GM21390 (cell line): ENCODE data around the gene IRF4.
A peak's percentile ranks its signal among the peaks of the same experiment; 100 is the strongest.

Source experiments
- ATAC-seq: cut with Tn5 transposase; IDR thresholded peaks from one replicate; pipeline ENCODE4 v1.9.1; 2021; ENCODE audit not compliant: unreplicated experiment

The IRF4 gene

DNA sequence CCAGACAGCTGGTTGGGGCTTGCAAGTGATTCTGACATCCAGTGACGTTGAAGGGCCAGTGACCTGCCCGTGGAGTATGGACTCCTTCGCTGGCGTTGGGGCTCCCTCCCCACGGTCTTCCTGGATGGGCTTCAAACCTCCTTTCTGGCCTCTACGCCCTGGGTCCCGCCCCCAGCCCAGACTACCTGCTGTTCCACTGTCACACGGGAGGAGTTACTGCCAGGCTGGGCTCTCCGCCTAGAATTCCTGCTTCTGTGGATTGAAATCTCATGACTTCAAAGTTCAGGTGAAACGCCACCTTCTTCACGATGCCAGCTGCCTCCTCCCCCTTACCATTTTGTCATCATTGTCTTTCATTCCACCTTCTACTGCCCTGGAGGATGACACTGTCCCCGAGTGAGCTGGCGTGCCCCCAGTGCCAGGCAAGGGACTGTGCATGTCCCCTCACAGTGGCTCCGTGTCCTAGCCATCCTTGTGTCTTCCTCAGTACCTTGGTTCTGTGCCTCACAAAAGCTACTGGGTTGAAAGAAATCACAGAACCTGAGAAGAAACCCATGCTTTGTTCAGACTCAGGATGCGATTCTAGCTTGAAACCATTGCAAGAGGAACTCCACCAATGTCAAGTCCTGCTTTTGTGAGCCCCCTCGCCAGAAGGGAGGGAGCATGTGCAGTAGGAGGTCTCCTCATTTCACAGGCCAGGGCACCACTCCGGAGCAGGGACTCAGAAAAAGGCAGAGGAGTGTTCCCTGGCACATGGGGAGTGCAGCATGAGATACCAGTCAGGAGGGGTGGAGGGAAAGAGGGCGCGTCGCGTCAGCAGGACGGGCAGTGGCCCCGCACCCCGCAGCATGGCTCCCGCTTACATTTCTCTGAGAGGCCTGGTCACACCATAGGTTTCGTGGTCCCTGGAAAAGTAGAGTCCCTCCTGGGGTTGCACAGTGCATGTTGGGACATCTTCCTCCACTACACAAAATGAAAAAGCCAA is 11.0 kb upstream of the IRF4 start:
- no peak for ATAC-seq

DNA sequence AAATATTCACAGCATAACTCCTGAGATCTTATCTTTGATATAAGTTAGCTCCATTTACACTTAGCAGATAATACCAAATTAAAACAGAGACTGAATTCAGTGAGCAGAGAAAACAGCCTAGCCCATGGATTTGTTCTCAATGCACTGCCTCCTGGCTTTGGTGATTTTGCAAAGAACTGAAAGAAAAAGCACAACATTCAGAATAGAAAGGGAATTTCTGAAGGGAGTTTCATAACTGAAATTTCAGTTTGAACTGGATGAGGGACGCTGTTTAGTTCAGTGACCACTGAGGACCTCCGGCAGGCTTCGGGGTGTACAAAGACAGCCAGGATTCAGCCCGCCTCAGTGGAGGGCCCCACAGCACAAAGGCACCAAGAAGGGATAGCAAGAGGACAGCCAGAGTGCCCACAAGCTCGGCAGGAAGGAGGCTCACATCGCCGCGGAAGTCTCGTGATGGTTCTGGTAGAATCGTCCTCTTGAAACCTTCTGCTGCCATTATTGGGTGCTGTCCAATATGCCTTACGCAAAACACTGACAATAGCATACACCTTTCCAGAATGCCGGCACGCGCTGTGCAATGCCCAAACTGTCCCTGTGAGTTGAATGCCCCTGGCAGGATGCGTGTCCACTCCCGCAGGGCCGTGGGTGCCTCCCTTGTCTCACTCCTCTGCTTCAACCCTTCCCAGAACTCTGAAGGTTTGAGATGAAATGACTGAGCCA is 9.7 kb upstream of the IRF4 start:
- ATAC-seq = no peak

DNA sequence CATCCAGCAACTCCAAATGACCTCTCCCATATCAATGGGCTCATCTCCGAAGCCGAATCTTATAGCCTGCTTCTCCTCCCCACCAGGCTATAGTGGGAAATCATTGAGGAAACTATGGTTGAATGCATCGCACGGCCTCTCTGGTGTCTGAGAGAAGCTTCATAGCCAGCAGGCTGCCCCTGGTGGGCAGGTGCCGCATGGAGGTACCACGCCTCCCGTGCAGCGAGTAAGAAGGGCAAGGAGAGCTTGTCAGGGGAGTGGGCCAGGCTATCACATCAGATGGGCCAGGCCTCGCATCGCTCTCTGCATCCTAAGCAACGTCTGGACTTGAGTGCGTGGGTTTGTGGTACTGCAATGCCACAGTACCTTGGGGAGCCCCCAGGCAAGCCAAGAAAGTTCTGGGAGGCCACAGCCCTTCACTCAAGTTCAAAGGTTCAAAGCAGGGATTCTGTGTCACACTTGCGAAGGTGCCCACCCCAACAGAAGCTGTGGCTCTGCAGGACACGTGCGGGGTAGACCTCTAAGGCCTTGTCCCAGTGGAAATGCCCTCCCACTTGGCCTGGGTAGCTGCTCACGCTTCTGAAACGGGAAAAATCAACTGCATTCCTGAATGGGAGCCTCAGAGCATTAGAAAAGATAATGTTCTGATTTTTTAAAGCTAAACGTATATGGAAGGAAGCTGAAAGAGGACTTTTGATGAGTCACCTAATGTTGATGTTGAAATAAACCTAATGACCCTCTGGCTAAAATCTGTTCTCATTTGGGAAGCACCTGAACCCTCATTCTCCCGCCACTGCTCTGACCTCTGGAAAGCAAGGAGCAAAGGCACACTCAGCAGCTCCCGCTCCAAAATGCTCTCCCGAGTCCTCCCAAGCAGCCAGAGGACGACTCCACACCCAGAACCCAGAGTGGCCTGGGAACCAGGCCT is 8.4 kb upstream of the IRF4 start:
- no peak for ATAC-seq

DNA sequence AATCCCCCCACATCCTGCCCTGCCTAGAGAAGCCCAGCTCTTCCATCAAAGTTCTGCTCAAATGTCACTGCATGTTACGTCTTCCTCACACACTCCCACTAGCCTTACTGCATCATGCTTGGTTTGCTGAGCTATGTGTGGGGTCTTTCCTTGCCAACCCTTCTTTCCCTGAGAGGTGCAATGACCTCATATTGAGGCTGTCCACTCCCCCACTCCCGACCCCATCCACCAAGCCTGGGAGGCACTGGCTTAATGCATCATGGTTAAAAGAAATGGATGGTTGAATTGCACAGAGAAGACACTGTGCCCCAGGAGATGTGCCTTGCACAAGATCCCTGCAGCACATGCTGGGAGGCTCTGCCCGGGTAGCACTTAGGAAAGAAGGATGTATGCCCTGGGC is 7.7 kb upstream of the IRF4 start:
- ATAC-seq = no peak

DNA sequence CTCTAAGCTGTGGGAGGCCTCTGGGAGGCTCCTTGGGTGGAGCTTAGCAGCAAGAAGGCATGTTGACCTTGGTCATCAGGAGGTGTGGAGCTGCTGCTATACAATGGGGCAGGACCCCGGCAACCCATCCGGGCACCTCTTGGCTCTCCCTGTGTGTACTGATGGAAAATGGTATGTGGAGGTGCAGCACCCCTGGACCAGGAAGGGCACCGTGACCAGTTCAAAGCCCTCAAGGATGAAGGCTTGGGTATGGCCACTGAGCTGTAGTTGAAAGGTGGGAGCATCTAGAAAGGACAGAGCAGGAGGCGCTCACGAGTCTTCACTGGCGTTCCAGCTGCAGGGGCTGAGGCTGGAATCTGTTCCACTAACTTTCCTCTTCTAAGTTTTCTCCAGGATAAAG is 6.7 kb upstream of the IRF4 start:
- ATAC-seq = no peak

DNA sequence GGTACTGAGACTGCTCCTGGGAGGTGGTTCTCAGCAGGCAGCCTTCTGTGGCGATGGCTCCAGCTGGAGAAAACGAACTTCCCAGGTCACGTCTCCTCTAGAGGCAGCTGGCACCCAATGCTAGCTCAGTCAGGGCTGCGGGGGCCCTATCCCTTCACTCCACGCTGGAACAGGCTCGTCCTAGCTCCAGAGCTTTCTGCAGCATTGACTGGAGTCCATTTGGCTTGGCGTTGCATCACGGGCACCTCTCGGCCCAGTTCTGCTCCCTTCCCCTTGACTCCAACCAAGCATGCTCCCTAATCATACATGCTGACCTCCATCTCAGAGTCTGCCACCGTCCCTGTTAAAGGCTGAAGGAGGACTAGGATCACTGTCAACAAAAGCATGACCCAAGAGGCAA is 5.9 kb upstream of the IRF4 start:
- no peak for ATAC-seq

DNA sequence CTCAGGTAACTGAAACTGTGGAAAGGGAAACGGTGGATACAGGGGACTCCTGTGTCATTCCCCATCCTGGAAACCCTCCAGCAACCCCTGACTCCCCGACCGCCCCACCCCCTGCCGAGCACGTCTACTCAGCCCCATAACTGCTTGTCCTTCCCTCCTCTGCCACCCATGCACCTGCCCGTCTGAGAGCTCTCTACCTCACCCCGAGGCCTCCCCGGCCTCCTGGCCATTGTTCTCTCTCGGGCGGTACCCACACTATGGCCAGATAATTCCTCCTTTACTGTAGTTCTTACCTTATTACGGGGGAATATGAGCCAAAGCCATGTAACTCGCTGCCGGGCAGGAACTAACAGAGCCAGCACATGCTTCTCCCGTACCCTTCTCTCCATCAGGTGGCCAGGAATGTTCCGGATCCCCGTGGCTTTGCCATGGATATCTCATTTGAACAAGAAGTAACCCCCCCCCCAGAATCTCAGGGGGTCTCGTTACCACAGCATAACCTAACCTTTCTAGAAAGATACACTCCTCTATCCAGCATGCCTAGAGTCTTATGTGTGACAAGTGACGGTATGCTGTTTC is 4.8 kb upstream of the IRF4 start:
- no peak for ATAC-seq

DNA sequence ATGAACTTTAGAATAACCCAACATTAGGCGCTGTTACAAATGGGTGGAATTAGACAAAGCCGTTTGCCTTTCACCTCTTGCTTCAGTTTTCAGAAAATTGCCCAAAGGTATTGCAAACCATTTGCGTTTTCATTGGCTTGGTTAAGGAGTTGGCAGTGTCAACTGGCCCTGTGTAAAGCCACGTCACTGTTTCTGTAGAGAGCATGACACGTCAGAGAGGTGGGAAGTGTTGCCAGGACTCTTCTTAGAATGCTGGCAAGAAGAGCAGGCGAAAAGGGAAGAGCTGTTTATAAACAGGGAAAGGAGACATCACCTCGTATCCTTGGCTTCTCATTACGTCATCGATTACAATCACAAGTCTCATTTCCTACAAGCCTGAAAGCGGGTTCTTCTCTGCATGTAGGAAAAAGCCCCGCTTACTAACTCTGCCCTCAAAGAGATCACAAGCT is 4.2 kb upstream of the IRF4 start:
- ATAC-seq = no peak

DNA sequence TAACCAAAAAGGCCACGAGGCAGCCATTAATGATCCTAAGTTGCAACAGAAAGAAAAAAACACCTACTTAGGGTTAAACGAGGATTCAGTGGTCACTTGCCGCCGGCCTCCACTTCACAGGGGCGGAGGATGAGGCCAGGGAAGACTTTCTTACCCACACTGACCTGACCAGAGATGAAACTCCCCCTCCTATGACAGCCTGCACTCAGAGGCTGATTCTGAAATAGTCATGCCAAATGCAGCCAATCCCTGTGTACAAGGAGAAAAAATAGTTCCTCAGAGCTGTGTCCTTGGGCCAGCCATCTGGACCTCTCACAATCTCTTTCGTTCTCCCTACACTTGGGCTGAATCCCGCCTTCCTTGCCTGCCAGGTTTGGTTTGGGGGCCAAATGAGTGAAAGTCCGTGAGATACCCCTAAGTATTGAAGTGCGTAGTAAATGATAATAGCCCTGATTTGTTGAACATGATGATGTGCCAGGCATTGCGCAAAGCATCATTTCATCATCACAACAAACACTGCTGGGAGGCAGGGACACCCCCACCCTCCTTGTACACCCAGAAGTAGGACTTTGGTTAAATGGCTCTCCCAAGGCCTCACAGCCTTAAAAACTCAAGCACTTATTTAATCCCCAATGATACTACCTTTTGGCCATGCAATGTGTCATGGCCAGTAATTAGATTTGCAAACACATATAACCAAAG is 3.2 kb upstream of the IRF4 start:
- no peak for ATAC-seq

DNA sequence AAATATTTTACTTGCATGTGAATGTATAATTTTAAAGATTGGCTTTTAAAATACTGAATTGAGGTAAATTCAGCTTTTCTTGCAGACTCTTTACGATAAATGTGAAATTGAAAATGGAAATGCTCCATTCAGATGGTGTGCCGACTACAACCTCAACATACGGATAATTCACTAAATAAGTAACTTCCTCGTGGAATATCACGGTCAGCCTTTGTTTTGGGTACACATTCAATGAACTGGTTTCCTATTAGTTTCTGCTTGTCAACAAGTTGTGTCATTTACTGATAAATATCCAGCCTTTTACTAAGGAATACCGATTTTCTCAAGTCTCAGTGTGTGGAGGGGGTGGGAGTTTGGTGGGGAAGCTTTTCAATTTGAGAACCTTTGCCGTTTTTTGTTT is 2.4 kb upstream of the IRF4 start:
- no peak for ATAC-seq

DNA sequence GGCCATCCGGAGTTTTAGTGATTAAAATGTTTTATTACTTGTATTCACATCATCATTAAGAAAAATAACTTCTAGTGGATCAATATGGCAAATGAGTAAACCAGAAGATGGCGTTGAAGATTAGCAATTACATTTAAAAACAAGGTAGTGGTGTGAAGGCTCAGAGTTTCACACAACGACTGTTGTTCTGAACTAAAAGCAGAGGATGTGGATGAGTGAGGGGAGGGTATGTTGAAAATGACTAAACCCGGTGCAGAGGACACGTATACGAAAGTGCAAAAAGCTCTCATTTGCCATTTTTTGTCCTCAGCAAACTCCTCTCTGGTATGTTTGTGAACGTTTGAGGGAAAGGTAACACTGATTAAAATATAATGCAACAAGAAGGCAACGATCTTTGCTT is 1.9 kb upstream of the IRF4 start:
- ATAC-seq = no peak

DNA sequence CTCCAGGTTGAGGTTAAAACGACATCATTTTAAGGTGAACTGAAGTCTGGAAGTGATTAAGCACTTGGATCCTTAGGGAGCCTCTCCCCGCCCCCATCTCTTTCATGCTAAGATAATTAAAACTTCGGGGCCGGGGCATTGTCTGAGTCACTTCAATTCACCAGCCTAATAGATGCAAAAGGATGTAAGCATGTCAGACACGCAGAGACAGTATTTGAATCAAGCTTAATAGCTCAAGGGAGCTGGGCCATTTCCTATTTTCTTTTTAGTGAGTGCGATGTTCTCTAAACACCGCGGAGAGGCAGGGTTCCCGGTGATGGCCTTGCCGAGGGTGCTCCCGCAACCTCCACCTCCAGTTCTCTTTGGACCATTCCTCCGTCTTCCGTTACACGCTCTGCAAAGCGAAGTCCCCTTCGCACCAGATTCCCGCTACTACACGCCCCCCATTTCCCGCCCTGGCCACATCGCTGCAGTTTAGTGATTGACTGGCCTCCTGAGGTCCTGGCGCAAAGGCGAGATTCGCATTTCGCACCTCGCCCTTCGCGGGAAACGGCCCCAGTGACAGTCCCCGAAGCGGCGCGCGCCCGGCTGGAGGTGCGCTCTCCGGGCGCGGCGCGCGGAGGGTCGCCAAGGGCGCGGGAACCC is 516 bp upstream of the IRF4 start:
- peak; percentile 24 for ATAC-seq

DNA sequence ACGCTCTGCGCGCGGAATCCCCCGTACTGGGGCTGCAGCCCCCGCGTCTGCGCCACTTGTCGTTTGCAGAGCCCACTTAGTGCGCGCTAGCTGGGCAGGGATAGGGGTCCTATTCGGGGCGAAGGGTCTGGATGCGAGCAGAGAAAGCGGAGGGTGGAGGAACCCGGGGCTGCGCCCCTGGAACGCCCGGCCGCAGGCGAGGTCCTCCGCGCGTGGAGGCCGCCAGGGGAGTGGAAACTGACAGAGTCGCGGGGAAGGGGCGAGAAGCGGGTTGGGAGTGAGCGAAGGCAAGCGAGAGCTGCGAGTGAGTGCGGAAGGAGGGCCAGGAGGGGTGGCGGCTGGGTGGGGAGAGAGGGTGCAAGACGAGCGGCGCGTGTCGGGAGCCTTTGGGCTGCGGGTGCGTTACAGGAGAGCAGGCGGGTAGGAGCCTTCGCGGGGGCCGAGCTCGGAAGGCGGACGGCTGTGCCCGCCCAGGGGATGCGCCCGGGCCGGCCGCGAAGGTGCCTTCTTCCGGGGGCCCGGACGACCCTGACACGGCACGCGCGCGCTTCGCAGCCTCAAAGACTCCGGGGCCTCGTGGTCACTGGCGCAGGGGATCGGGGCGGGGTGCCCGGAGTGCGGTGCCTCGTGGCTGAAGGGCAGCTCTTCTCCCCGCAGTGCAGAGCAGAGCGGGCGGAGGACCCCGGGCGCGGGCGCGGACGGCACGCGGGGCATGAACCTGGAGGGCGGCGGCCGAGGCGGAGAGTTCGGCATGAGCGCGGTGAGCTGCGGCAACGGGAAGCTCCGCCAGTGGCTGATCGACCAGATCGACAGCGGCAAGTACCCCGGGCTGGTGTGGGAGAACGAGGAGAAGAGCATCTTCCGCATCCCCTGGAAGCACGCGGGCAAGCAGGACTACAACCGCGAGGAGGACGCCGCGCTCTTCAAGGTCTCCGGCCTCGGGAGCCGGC is 1.2 kb downstream of the IRF4 start:
- no peak for ATAC-seq

DNA sequence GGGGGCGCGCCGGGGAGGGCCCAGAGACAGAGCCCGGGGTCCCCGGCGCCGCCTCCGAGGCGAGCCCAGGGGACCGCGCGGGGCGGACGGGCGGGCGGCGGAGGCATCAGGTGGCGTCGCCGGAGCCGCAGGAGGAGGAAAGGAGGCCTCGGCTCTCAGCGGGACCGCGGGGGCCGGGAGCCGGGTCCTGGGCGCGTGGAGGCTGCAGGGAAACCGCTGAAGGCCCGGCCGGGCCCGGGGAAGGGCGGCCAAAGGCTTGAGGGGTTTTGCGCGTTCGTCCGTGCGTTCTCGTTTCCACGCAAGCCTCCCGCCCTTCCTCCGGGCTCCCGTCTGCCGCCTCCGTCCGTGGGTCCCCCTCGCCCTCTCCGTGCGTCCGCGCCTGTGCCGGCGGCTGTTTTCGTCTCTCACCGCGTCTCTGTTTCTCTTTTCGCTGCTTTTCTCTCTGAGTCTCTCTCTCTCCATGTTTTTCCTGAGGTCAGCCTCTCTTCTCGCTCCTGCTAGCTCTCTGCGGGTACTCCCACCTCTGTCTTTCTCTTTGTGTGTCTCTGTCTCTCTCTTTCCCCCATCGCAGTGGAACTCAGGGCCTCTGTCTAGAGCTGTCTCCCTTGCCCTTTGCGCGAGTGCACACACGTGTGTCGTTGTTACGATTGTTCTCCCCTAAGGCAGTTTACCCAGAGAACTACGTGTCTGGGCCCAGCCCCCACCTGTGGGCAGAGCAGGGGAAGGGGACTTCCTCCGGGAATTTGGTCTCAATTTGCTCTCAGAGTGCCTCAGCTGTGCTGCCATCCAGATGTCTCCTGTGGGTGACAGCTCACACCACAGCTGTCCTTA is 2.1 kb downstream of the IRF4 start:
- ATAC-seq = no peak

DNA sequence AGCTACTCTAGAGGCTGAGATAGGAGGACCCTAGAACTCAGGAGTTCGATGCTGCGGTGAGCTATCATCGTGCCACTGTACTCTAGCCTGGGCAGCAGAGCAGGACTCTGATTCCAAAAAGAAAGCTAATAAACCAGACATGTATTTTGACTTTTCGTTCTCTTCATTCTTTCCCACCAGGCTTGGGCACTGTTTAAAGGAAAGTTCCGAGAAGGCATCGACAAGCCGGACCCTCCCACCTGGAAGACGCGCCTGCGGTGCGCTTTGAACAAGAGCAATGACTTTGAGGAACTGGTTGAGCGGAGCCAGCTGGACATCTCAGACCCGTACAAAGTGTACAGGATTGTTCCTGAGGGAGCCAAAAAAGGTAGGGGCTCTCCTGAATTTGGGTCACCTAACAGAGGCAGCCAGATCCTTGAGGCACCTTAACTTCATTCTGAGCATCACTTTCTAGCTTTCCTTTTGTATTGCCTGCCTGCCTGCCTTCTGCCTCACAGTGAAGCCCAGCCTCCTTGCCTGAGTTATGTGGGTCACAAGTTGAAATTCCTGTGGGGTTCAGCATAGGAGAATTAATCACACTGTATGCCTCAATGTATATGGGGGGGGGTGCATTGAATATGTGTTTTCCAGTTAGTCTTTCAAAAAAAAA is 3.2 kb downstream of the IRF4 start:
- ATAC-seq = no peak

DNA sequence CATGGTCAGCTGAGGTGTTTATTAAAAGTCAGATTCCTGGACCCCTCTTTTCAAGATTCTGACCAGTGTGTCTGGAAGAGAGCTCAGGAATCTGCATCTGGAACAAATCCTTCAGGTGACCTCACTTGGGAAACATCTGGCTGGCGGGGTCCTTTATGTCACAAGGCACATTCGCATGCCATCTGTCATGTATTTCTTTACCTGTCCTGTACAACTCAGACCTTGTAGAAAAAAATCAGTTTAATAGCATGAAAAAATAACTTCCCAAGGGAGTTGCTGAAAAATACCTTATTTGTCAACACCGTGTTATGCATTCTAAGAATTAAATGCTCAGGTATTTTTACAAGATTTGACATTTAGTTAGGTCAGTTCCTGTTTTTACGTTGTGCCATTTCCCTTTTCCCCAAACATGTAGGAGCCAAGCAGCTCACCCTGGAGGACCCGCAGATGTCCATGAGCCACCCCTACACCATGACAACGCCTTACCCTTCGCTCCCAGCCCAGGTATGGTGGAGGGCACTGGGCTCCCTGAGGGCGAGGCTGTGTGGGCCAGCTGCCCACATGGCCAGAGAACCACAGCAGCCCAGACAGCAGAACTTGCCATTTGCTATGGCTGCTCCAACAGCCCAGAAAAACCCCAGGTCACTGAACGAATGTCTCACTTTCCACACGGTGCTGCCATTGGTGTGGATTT is 4.0 kb downstream of the IRF4 start:
- ATAC-seq = no peak

DNA sequence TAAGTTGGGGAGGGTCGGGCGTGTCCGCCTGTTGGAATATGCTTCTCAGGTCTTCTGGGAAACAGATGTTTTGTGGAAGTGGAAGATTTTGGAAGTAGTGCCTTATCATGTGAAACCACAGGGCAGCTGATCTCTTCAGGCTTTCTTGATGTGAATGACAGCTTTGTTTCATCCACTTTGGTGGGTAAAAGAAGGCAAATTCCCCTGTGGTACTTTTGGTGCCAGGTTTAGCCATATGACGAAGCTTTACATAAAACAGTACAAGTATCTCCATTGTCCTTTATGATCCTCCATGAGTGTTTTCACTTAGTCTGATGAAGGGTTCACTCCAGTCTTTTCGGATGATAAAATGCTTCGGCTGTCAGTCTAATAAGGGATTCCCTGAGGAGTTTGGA is 4.6 kb downstream of the IRF4 start:
- ATAC-seq = no peak
